GM21515 (cell line): Measurements from ENCODE around the gene PTGDS.

ENCODE experiments used
- ATAC-seq: cut with Tn5 transposase; IDR thresholded peaks from one replicate; pipeline ENCODE4 v1.9.1; 2021; ENCODE audit not compliant: unreplicated experiment

PTGDS gene

GRCh38 chr9:136957461-136957860 lies 19.8 kb upstream of the PTGDS start:
- no peak for ATAC-seq

- no peak for ATAC-seq
Measured at GRCh38 chr9:136957901-136958300, 19.4 kb upstream of the PTGDS start.

GRCh38 chr9:136958473-136958872 lies 18.8 kb upstream of the PTGDS start:
- no peak for ATAC-seq

GRCh38 chr9:136958898-136959850 lies 18.1 kb upstream of the PTGDS start:
- ATAC-seq, result no peak

- no peak for ATAC-seq
Measured at GRCh38 chr9:136960212-136960937, 16.9 kb upstream of the PTGDS start.

GRCh38 chr9:136960938-136961275 lies 16.4 kb upstream of the PTGDS start:
- ATAC-seq, result no peak

GRCh38 chr9:136961279-136962065 lies 15.8 kb upstream of the PTGDS start:
- ATAC-seq, result no peak

- ATAC-seq, result no peak
Measured at GRCh38 chr9:136962163-136962562, 15.1 kb upstream of the PTGDS start.

GRCh38 chr9:136962701-136963248 lies 14.5 kb upstream of the PTGDS start:
- ATAC-seq, result no peak

GRCh38 chr9:136963341-136963740 lies 14.0 kb upstream of the PTGDS start:
- ATAC-seq, result no peak

GRCh38 chr9:136963751-136964150 lies 13.6 kb upstream of the PTGDS start:
- ATAC-seq, result no peak

GRCh38 chr9:136964171-136964689 lies 13.1 kb upstream of the PTGDS start:
- no peak for ATAC-seq

GRCh38 chr9:136964833-136965422 lies 12.4 kb upstream of the PTGDS start:
- no peak for ATAC-seq

- no peak for ATAC-seq
Measured at GRCh38 chr9:136965771-136966484, 11.4 kb upstream of the PTGDS start.

- ATAC-seq, result no peak
Measured at GRCh38 chr9:136968333-136969127, 8.8 kb upstream of the PTGDS start.

GRCh38 chr9:136969150-136969549 lies 8.2 kb upstream of the PTGDS start:
- no peak for ATAC-seq

- no peak for ATAC-seq
Measured at GRCh38 chr9:136969774-136970173, 7.5 kb upstream of the PTGDS start.

GRCh38 chr9:136970361-136970760 lies 6.9 kb upstream of the PTGDS start:
- ATAC-seq, result no peak

GRCh38 chr9:136971746-136972145 lies 5.6 kb upstream of the PTGDS start:
- no peak for ATAC-seq
